CD14-positive monocyte (primary cell): ENCODE data around the gene SLC2A9. TPM values are rescaled to one million over a fixed set of nuclear protein-coding genes. Genes with fewer than 3 reads are reported as not detected.

Experiments
- DNase-seq, 3 donors: peaks; one replicate each; pipeline ENCODE4 v3.0.0-alpha.2; 2011 to 2022
- H2AFZ ChIP-seq: 2 replicates; pipeline ENCODE4 v1.6.0; 2012; ENCODE audit warnings: mild to moderate bottlenecking, low read depth, low read length, inconsistent platforms; ENCODE audit not compliant: insufficient read depth, poor library complexity, severe bottlenecking
- H3K27ac ChIP-seq, 2 donors: 1 replicate in 1 of 2; 2 replicates in 1 of 2; pipeline ENCODE4 v1.5.1; 2012 to 2013; ENCODE audit warnings: low read length in 2 of 2, control low read depth in 1 of 2, inconsistent platforms in 1 of 2, low read depth in 1 of 2, mild to moderate bottlenecking in 1 of 2
- H3K27me3 ChIP-seq, 2 donors: one replicate each; pipeline versions ENCODE4 v1.6.0 to v1.6.1; 2011 to 2013; ENCODE audit warnings: low read length in 2 of 2; ENCODE audit not compliant: control insufficient read depth in 2 of 2, insufficient read depth in 2 of 2
- H3K36me3 ChIP-seq, 2 donors: replicated peaks in 1 of 2; 1 replicate in 1 of 2; 2 replicates in 1 of 2; pipeline versions ENCODE4 v1.5.1 to v1.6.1; 2012 to 2013; ENCODE audit warnings: low read length in 2 of 2, control low read depth in 1 of 2, inconsistent platforms in 1 of 2, mild to moderate bottlenecking in 1 of 2; ENCODE audit not compliant: insufficient read depth in 2 of 2, control insufficient read depth in 1 of 2
- H3K4me1 ChIP-seq, 2 donors: 1 replicate in 1 of 2; 2 replicates in 1 of 2; pipeline versions ENCODE4 v1.5.1 to v1.6.1; 2012 to 2013; ENCODE audit warnings: low read length in 2 of 2, control low read depth in 1 of 2, inconsistent platforms in 1 of 2, mild to moderate bottlenecking in 1 of 2, moderate library complexity in 1 of 2; ENCODE audit not compliant: insufficient read depth in 2 of 2, control insufficient read depth in 1 of 2
- H3K4me2 ChIP-seq: replicated peaks from 2 replicates; pipeline ENCODE3; 2012; ENCODE audit warnings: low read length, moderate library complexity, mild to moderate bottlenecking; ENCODE audit not compliant: poor library complexity, severe bottlenecking; ENCODE audit errors: extremely low read depth
- H3K4me3 ChIP-seq, 3 experiments: fragments of 200-600 bp in 1 of 3; sonication (generic) in 1 of 3; replicated peaks in 1 of 3; 1 replicate in 2 of 3; 2 replicates in 1 of 3; pipeline ENCODE4 v1.5.1; 2011 to 2013; ENCODE audit warnings: low read length in 3 of 3, mild to moderate bottlenecking in 3 of 3, control low read depth in 2 of 3, low read depth in 2 of 3, inconsistent platforms in 1 of 3, moderate library complexity in 1 of 3
- H3K79me2 ChIP-seq: 2 replicates; pipeline ENCODE4 v1.6.0; 2012; ENCODE audit warnings: mild to moderate bottlenecking, control low read depth, inconsistent platforms, low read length, moderate library complexity; ENCODE audit not compliant: insufficient read depth
- H3K9ac ChIP-seq: 2 replicates; pipeline ENCODE4 v1.6.0; 2017; ENCODE audit warnings: low read length, mild to moderate bottlenecking; ENCODE audit not compliant: insufficient read depth, poor library complexity, severe bottlenecking
- H3K9me3 ChIP-seq, 2 donors: replicated peaks in 1 of 2; 1 replicate in 1 of 2; 2 replicates in 1 of 2; pipeline versions ENCODE4 v1.5.1 to v1.6.1; 2012 to 2013; ENCODE audit warnings: low read length in 2 of 2, control low read depth in 1 of 2; ENCODE audit not compliant: control insufficient read depth in 1 of 2, insufficient read depth in 1 of 2
- H4K20me1 ChIP-seq: 2 replicates; pipeline ENCODE4 v1.6.0; 2012; ENCODE audit warnings: mild to moderate bottlenecking, low read length, control low read depth, moderate library complexity; ENCODE audit not compliant: insufficient read depth
- H3K27ac Mint-ChIP-seq, 7 donors: one replicate each; pipeline ENCODE4 v1.8.0; 2020; ENCODE audit warnings: mild to moderate bottlenecking in 7 of 7, mixed read lengths in 7 of 7, moderate library complexity in 6 of 7, inconsistent platforms in 2 of 7
- H3K27me3 Mint-ChIP-seq, 3 donors: one replicate each; pipeline ENCODE4 v1.8.0; 2021 to 2022; ENCODE audit warnings: low read depth in 3 of 3, mild to moderate bottlenecking in 3 of 3, mixed read lengths in 3 of 3, moderate library complexity in 3 of 3, inconsistent platforms in 1 of 3
- H3K36me3 Mint-ChIP-seq, 2 donors: one replicate each; pipeline ENCODE4 v1.8.0; 2020; ENCODE audit warnings: mixed read lengths in 2 of 2, inconsistent platforms in 1 of 2, mild to moderate bottlenecking in 1 of 2
- H3K4me1 Mint-ChIP-seq: one replicate; pipeline ENCODE4 v1.8.0; 2020; ENCODE audit warnings: mild to moderate bottlenecking, mixed read lengths
- H3K4me3 Mint-ChIP-seq, 2 donors: one replicate each; pipeline ENCODE4 v1.8.0; 2020; ENCODE audit warnings: mild to moderate bottlenecking in 2 of 2, mixed read lengths in 2 of 2, moderate library complexity in 1 of 2
- H3K9me3 Mint-ChIP-seq, 7 donors: one replicate each; pipeline ENCODE4 v1.8.0; 2020 to 2022; ENCODE audit warnings: mixed read lengths in 7 of 7, mild to moderate bottlenecking in 6 of 7, moderate library complexity in 6 of 7, inconsistent platforms in 2 of 7
- CTCF ChIP-seq: fragments of 200-600 bp; IDR thresholded peaks from one replicate; pipeline ENCODE4 v1.8.0; 2022; ENCODE audit warnings: antibody characterized with exemption, mild to moderate bottlenecking
- WGBS: methylation state at CpG from one replicate; pipeline ENCODE4 v1.1.5; 2013; ENCODE audit warnings: missing lambda C conversion rate; ENCODE audit not compliant: insufficient coverage; 5-methylcytosine and 5-hydroxymethylcytosine counted together
- intact Hi-C, 2 donors: fragments of 100-400 bp; cut with micrococcal nuclease; formaldehyde crosslinking; loops; one replicate each; pipeline versions ENCODE4 v1.15.0 to v1.15.1; 2023
- polyA plus RNA-seq, 3 donors: library from polyadenylated mRNA; depleted of rRNA in 1 of 3; unstranded in 2 of 3; stranded (reverse) in 1 of 3; fragments of 300-500 nt in 2 of 3; fragments of >200 nt in 1 of 3; fragmentation: Illumina TruSeq in 2 of 3; gene quantifications; 1 replicate in 2 of 3; 2 replicates in 1 of 3; pipeline ENCODE4 v1.2.3, GENCODE V29; 2012 to 2021

The SLC2A9 gene
- polyA plus RNA-seq, 3 donors = 27.3 to 38.6 (median 34.7) TPM

DNA sequence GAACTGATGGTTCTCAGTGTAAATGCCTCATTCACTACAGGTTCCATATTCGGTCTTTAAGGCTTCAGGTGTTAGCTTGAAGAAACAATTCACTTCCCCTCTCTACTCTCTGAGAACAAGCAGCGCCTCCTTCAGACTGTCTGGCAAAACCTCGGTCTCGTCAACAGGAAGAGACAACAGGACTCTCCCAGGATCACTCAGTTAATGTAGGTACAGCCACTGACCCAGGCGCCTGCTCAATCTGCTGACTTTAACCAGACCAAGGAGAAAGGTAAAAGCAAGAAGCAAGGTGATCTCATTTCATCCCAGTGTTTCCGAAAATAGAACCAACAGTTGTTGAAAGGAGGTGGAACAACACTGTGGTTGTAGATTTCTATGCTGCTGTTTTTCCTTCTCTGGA, 102.2 kb downstream of the SLC2A9 start:
- Histone ChIP-seq H3K79me2 (no peaks in the 10 kb centered on the region), H3K27ac (no peak overlapping the region), H4K20me1 (peaks cover 15% of the 10 kb centered on the region), H2AFZ (no peak overlapping the region), H3K4me3 (no peak overlapping the region), H3K27me3 (no peaks in the 10 kb centered on the region), H3K9me3 (no peaks in the 10 kb centered on the region), H3K9ac (no peak overlapping the region), H3K4me2 (no peak overlapping the region), H3K4me1 (no peaks in the 10 kb centered on the region), H3K36me3 (peaks cover 60 to 86% of the 10 kb centered on the region in 2 donors)
- Mint-ChIP-seq H3K36me3 (peaks cover 80 to 89% of the 10 kb centered on the region in 2 donors), H3K9me3 (no peaks in the 10 kb centered on the region), H3K27me3 (peaks cover 0 to 4% (median 1%) of the 10 kb centered on the region in 3 donors), H3K4me3 (no peak overlapping the region), H3K4me1 (peaks cover 2% of the 10 kb centered on the region), H3K27ac (peak overlapping the region in 3 of 7 donors; percentile 8 to 56 (median 39))
- no peak for DNase-seq
- 96% methylated on average over 3 of the region's 6 CpGs for WGBS
- TF ChIP-seq CTCF = no peak
- intact Hi-C loops = no loop called here

DNA sequence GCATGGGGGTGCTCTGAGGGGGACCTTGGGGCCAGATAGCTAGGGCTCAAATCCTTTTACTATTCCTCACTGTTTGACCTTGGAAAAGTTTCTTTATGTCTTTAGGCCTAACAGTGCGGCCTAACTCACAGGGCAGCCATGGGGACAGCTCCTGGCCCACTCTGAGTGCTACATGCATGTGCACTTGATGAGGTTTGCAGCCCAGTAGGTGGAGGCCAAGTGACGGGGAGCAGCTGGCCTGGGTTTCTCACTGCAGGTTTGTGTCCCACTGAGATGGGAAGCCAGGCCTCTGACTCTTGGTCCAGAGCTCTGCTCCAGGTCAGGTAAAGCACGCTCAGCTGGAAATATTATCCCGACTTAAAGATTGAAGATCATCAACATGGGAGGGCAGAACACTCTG, 102.8 kb downstream of the SLC2A9 start:
- no peaks in the 10 kb centered on the region for H3K9me3 ChIP-seq
- no peak overlapping the region for H3K27ac Mint-ChIP-seq
- no peaks in the 10 kb centered on the region for H3K9me3 Mint-ChIP-seq
- no peak overlapping the region for H3K4me3 ChIP-seq
- no peak overlapping the region for H3K4me3 Mint-ChIP-seq
- no peaks in the 10 kb centered on the region for H3K79me2 ChIP-seq
- no peak overlapping the region for H3K4me2 ChIP-seq
- peaks cover 65 to 86% of the 10 kb centered on the region in 2 donors for H3K36me3 ChIP-seq
- peaks cover 81 to 89% of the 10 kb centered on the region in 2 donors for H3K36me3 Mint-ChIP-seq
- DNase-seq = no peak
- H3K4me1 ChIP-seq = no peaks in the 10 kb centered on the region
- H2AFZ ChIP-seq = no peak overlapping the region
- no peak overlapping the region for H3K9ac ChIP-seq
- intact Hi-C loops = no loop called here
- WGBS = 97% methylated on average over 4 of the region's 4 CpGs
- no peak overlapping the region for H3K27ac ChIP-seq
- TF ChIP-seq CTCF = no peak
- peaks cover 9% of the 10 kb centered on the region for H4K20me1 ChIP-seq
- peaks cover 0 to 4% (median 1%) of the 10 kb centered on the region in 3 donors for H3K27me3 Mint-ChIP-seq
- H3K4me1 Mint-ChIP-seq = peaks cover 2% of the 10 kb centered on the region
- no peaks in the 10 kb centered on the region for H3K27me3 ChIP-seq
